GM20431 (cell line): ENCODE measurements around the gene UPK3B.
"Not testable (repeated sequence)": the region's sequence is repeated elsewhere in the genome, so short reads cannot be mapped to it uniquely, and the experiment has no call there.

Source experiments
- in situ Hi-C: fragments of 300-500 bp; cut with MseI, MboI; formaldehyde crosslinking; loops from one replicate; pipeline ENCODE4 v1.15.0; 2020; ENCODE audit warnings: low sequenced_read_pairs; ENCODE audit not compliant: unreplicated experiment

Gene UPK3B

GRCh38 chr7:76509931-76510877 is at the start of gene UPK3B:
Gene UPK3B (plus strand): TSS chr7:76510552. CDS start chr7:76510653, 101 bp downstream.
- in situ Hi-C loops = no loop called here

GRCh38 chr7:76460767-76461166 is 49.6 kb upstream of the UPK3B start:
- in situ Hi-C loops = not testable (repeated sequence)

DNA sequence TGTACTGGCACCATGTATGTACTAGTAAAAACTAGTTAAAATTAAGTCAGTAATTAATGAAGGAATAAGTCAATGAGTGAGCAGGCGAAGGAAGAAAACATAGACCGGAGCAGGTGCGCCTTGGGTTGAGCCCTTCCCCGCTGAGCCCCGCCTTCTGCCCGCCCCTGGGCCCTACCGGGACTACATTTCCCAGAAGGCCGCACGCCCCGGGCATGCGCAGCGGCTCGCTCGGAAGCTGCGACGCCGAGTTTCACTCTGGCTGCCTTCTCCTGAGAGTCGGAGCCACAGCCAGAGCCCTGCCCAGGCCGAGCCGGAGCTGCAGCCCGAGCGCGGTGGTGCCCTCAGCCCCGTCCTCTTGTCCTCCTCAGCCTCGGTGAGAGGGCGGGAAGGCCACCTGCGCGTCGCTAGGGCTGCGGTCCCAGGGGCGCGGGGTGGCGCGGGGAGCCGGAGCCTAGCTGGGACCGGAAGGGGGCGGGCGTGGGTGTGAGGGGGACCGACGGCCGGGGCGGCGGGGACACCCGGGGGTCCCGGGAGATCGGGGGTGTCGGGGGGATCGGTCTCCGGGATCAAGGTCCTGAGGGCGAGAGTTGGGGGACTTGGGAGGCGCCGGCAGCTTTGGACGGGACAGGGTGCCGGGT is 48.8 kb upstream of the UPK3B start, which contains the start of gene DTX2:
TSS of gene DTX2 (plus strand) at position 246 of the 638 bp plus-strand sequence. CDS start 18,801 bp downstream, outside the sequence.
- in situ Hi-C loops = not testable (repeated sequence)

DNA sequence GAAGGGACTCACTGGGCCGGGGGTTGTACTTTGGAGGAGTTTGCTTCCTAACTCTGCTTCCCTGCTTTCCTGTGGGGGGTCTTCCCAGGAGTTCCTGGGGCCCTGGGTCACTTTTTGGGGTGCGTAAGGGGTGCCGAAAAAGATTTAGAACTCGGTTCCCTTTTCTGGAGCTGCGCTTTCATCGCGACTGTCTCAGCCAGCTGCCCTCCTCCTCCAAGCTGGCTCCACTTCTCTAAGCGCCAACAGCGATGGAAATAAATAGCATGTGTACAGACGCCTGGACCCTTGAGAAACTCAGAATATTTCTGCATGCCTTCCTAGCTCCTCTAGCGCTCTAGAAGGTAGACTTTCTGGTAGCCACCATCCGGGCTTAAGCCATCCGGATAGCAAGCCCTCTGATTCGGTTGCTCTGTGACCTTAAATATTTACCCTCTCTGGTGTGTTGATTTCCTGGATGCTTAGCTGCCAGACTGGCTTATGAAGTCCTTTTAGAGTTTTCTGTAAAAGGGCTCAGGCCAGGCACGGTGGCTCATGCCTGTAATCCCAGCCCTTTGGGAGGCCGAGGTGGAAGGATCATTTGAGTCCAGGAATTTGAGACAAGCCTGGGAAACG is 48.0 kb upstream of the UPK3B start:
- in situ Hi-C loops = not testable (repeated sequence)

GRCh38 chr7:76464959-76465358 is 45.4 kb upstream of the UPK3B start:
- in situ Hi-C loops = not testable (repeated sequence)

GRCh38 chr7:76465950-76466349 is 44.4 kb upstream of the UPK3B start:
- in situ Hi-C loops = not testable (repeated sequence)

DNA sequence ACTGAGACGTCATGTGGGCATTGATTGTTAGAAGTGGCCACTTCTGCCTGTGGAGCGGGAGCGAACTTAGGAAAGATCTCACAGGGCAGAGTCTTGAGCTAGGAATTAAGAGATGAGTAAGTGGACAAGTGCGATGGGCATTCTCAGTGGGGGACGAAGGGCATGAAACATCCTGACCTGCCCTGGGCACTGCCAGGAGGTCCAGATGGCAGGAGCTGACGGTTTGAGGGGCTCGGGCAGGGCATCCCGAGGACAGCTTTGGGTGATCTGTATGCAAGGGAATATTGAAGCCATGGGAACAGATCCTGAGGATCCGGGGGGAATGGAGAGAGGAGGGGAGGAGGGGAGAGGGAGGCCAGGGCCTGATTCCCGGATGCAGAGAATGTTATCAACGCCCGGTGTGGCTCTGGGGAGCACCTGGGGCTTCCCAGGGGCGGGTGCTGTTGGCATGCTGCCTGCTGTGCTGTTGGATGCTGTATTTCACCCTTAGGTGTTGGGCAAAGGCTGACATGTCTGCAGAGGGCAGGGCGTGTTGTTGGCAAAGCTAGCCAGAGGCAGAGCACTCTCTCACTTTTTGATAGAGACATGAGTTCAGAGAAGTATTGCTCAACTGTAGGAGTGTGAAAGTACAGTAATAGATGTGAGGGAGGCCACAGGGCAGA is 42.5 kb upstream of the UPK3B start:
- in situ Hi-C loops = not testable (repeated sequence)

DNA sequence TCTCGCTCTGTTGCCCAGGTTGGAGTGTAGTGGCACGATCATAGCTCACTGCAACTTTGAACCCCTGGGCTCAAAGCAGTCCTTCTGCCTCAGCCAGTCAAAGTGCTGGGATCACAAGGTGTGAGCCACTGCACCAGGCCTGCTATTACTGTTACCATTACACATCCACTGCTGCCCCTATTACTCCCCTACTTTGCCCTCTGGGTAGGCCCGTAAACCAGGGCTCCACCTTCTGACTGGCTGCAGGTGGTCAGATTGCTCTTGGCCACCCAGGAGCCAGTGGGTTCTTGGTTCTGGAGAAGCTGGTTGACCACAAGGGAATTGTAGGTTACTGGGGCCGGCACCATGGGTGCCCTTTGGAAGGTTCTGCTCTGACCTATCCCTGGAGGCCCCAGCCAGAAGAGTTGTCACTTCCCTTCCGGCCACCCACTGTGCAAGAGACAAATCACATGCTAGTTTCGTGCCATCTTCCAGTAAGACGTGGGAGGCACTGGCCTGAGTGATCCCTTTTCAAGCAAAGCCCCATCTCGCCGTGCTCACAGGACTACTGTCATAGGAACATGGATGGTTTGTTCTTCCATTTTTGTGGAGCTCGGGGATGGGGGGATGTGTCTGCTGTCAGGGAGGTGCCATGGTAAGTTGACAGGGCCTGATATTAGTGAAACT is 38.7 kb upstream of the UPK3B start:
- in situ Hi-C loops = not testable (repeated sequence)

DNA sequence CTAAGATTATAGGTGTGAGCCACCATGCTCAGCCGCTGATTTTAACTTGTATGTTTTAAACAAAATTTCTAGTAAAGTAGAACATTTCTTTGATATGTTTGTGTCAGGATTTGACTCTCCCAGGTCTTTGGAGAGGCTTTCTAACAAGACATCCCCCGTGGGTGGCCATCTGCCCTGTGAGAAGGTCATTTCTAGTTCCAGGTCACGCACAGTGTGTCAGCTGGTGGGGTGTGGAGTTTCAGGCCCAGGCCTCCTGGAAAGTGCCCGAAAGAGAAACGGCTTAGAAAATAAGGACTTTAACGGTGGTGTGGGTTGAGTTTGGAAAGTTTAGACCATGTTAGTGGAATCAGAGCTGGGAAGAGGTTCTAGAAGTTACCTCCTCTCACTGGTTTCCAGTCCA is 37.3 kb upstream of the UPK3B start:
- in situ Hi-C loops = not testable (repeated sequence)

DNA sequence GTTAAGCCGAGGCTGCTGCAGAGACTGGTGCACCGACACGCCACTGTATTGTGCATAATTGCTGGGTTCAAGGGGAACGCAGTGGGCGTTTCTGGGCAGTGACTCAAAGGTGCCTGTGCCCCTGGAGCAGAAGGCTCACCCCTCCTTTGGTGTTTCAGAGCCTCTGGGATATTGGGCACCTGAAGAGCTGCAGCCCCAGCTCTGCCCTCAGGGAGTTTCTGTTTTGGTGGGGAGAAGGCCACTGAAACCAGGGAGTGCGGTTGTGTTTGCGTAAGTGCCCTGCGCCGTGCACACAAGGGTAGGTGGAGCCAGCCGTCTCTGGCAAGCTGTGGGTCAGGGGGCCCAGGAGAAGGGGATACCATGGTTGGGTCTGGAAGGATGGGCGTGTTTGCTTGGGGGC is 34.1 kb upstream of the UPK3B start:
- in situ Hi-C loops = not testable (repeated sequence)

- in situ Hi-C loops = not testable (repeated sequence)
Observed at GRCh38 chr7:76476742-76477474, 33.4 kb upstream of the UPK3B start.

DNA sequence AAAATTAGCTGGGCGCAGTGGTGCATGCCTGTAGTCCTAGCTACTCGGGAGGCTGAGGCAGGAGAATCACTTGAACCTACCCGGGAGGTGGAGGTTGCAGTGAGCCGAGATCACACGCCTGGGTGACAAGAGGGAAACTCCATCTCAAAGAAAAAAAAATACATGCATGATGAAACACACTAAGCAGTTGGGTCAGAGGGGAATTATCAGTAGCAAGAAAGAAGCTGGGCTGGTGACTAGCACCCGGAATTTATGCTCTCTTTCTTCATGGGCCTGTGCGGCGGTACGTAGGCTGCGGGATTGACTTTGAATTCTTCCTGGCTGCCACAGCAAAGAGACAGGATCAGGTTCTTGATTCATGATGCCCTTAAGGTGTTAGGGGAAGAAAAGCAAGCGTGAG is 30.7 kb upstream of the UPK3B start:
- in situ Hi-C loops = not testable (repeated sequence)

GRCh38 chr7:76480403-76481253 is 29.7 kb upstream of the UPK3B start:
- in situ Hi-C loops = not testable (repeated sequence)

GRCh38 chr7:76482660-76483059 is 27.7 kb upstream of the UPK3B start:
- in situ Hi-C loops = not testable (repeated sequence)

GRCh38 chr7:76483081-76483480 is 27.3 kb upstream of the UPK3B start:
- in situ Hi-C loops = not testable (repeated sequence)

DNA sequence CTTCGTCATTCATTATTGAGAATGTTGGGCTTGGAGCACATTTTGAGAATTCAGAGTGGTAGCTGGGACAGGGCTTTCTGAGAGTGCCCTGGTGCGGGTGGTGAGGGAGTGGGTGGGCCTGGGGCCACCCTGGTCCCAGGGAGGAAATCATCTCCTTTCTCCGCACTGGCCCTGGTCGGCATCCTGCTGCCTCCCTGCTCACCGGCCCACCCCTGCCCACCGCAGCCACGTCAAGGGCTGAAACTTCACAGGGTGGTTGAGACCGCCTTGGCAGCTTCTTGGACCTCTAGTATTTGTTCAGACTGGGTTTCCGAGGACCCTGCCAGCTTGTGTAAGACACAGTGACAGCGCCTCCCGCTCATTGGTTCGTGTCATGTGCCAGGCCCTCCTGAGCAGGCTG is 25.9 kb upstream of the UPK3B start:
- in situ Hi-C loops = not testable (repeated sequence)

DNA sequence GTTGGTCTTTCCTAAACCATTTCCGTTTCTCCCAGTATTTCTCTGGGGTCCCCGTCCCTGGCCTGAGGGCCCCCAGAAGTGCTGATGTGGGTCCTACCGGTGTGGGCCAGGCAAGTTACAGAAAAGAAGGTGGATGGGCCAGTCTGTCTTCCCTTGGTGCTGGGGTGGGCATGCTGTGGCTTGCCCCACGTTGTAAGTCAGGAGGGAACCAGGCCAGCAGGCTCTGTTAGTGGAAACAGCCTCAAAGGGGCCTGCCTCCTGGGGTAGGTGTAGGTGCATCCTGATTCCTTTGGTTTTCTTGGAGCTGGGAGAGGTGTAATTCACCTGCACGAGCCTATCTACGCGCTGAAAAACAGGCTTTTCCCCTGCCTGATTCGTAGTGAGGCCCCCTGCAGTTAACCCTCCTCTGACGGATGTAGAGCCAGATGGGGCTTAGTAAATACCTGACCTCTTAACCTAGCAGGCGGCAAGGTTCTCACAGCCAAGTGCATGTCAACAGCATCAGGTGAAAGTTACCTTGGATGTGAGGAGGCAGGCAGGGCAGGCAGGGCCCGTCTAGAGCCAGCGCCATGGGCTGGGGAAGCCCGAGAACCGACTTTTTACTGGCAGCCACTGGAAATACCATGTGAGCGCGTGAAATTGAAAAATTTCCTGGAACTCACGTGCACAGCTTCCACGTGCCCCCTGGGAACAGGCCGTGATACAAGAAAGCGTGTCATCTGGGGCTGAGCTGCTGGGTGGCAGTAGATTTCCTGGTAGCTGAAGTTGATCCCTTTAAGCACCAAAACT is 24.3 kb upstream of the UPK3B start:
- in situ Hi-C loops = not testable (repeated sequence)
